NCI-H2081 (cell line): Measurements from ENCODE around the gene MRC2.

ENCODE experiments used
- DNase-seq, 2 experiments: peaks; one replicate each; lab custom pipeline; 2025; lab: John Stamatoyannopoulos, UW

The MRC2 gene

DNA sequence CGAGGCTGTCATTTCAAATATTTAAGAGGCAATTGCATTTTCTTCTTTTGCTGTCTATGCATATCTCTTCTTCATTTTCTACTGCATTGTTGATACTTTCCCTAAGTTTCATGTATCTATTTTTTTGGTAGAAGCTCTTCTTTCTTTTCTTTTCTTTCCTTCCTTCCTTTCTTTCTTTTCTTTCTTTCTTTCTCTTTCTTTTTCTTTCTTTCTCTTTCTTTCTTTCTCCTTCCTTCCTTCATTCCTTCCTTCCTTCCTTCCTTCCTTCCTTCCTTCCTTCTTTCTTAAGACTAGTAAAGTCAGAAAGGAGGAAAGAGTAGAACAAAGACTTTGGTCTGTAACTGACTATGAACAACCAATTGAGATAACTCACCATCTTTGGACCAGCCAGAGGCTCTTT lies 33.9 kb downstream of the MRC2 start:
- no peak for DNase-seq

DNA sequence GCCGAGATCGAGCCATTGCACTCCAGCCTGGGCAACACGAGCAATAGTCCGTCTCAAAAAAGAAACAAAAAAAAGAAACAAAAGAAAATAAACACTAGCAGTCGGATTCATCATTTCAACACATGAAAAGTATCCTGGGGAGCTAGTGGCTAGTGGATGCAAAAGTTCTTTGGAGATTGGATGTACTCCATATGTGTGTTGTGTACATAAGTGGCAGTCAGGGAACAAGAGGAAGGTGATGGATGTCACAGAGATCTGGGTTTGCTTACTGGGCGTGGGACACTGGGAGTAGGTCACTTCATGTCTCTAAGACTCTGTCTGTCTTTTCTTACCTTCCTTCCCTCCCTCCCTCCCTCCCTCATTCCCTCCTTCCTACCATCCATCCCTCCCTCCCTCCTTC lies 35.4 kb downstream of the MRC2 start:
- no peak for DNase-seq

GRCh38 chr17:62663304-62663703 lies 35.8 kb downstream of the MRC2 start:
- no peak for DNase-seq

DNA sequence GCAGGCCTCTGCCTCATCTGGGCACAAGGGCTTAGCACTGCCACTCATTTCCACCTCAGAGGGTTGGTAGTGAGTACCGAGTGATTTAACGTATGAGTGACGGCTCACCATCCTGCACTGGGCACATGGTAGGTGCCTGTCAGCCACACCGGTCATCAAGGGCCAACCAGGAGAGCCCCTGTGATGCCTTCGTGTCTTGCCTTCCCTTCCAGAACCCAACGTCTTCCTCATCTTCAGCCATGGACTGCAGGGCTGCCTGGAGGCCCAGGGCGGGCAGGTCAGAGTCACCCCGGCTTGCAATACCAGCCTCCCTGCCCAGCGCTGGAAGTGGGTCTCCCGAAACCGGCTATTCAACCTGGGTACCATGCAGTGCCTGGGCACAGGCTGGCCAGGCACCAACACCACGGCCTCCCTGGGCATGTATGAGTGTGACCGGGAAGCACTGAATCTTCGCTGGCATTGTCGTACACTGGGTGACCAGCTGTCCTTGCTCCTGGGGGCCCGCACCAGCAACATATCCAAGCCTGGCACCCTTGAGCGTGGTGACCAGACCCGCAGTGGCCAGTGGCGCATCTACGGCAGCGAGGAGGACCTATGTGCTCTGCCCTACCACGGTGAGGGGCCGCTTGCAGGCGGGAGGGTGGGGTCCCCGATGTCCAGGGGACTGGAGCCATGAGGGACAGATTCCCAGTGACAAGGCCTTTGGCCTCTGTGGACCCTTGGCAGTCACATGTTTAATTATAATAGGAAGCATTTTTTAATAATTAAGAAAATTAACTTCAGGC lies 37.1 kb downstream of the MRC2 start:
- no peak for DNase-seq

DNA sequence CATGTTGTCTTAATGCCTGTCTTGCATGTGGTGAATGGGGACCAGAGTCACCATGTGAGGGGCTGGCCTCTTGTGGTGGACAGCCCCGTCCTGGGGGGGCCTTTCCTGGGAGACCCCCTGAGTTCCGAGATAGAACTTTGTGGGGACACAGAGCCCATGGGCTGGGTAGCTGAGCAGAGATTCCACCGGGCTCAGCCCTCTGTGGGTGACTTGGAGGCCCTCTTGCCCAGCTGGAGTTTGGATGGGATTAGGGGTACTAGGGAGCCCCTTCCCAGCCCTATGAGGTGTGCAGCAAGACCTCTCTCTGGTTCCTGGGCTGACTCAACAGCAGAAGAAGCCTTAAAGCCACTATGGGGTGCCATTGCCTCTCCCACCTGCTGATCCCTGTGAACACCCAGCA lies 38.1 kb downstream of the MRC2 start:
- no peak for DNase-seq

GRCh38 chr17:62666061-62666800 lies 38.8 kb downstream of the MRC2 start:
- no peak for DNase-seq

- no peak for DNase-seq
Measured at GRCh38 chr17:62666801-62667591, 39.5 kb downstream of the MRC2 start.

DNA sequence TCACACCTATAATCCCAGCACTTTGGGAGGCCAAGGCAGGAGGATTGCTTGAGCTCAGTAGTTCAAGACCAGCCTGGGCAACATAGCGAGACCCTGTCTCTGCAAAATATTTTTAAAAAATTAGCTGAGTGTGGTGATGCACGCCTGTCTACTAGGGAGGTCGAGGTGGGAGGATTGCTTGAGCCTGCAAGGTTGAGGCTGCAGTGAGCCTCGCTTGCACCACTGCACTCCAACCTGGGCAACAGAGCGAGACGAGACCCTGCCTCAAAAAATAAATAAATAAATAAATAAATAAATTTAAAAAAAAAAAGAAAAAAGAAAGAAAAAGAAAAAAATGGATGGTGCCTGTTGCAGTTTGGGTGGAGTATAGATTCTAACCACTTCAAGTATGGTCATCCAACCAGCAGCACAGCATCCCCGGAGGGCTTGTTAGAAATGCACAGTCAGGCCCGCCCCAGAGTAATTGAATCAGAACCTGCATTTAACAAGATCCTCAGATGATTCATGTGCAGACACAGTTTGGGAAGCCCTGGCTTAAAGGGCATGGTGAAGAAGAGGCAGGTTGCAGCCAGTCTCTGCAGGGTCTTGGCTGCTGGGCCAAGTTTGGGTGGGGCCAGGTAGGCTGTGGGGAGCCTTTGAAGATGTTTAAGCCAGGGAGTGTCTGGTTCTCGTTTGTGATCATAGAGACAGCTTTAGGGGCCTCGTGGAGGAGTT lies 40.8 kb downstream of the MRC2 start:
- DNase-seq: no peak

DNA sequence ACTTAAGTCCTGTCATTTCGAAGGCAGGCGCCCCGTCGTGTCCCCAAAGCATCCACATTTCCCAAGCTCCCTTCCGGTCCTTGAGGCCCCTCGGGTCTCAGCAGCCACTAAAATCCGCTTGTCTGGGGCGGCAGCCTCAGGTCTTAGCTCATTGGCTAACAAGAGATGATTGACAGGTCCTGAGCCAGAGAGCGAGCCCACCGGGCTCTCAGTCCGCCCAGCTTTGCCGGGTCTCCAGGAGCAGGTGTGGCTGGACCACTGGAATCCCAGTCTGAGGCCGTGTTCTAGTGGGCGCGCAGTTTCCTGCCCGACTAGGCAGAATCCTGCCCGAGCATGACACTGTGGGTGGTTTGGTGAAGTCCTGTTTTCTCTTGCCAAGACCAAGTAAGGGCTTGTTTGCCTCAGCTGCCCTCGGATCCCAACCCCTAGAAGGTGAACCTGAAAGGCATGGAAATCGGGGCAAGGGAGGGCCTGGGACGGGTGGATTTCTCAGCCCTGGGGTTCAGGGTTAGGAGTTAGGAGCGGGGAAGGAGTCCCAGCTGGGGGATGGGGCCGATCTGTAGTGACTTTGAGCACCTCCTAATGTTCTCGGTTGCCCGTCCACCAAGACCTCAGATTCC lies 42.8 kb downstream of the MRC2 start:
- no peak for DNase-seq

DNA sequence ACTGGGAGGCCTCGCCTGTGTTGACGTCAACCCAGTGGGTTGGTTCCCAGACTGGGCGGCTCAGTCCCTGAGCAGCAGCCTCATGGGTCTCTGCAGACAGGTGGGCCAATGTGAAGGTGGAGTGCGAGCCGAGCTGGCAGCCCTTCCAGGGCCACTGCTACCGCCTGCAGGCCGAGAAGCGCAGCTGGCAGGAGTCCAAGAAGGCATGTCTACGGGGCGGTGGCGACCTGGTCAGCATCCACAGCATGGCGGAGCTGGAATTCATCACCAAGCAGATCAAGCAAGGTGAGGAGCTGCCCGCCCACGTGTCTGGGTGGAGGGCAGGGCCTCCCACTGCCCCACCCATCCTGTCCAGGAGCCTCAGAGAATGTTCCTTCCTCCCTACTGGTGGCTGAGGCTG lies 44.1 kb downstream of the MRC2 start:
- DNase-seq: no peak

DNA sequence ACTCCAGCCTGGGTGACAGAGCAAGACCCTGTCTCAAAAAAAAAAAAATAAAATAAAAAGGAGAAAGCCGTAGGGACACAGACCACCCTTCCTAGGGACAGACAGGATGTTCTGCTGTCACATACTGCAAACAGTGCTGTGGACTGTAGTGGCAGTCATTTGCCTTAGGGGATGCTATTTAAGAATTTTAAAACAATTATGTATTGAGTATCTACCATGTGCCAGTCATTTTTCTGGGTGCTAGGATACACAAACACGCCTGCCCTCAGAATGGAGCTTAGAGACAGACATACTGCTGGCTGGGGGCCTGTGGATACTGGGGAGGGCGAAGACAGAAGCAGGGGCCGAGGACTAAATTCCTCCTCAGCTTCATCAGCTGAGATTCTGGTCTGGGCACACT lies 45.5 kb downstream of the MRC2 start:
- no peak for DNase-seq

DNA sequence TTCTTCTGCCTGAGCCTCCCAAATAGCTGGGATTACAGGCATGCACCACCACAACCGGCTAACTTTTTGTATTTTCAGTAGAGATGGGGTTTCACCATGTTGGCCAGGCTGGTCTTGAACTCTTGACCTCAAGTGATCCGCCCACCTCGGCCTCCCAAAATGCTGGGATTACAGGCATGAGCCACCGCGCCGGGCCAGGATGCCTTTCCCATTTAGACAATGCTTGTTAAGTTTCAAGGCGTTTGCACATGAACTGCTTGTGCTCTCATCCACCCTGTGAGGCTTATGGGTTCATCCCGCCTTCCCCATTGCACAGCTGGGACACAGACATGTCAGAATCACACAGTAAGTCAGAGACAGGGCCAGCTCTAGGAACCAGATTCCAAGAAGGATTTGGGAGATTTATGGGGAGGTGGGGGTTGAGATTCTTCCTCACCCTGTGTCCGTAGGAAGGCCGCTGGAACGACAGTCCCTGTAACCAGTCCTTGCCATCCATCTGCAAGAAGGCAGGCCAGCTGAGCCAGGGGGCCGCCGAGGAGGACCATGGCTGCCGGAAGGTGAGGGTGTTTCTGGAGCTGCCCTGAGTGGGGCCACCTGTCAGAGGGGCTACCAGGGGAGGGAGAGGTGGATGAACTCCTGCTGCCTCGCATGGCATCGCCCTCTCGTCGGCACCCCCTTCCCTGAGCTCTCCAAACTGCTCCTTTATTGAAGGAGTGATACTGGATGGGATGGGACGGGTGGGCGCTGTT lies 46.3 kb downstream of the MRC2 start:
- DNase-seq: no peak

DNA sequence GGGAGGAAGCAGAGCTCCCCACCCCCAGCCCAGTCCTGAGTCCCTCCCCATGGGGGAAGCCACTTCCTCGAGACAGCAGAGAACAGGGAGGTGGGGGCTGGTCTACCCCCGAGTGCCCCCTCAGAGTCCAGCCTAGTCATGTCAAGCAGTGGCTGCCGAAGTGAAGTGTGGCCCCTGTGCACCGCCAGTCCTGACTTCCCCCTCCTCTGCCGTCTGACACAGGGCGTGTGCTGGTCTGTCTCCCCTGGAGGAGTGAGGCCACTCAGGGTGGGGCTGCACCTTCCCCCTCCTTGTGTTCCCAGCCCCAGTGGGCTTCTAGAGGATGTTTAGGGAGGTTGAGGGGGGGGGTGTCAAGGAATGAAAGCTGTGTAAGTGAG lies 46.9 kb downstream of the MRC2 start:
- DNase-seq: no peak

GRCh38 chr17:62674841-62675240 lies 47.4 kb downstream of the MRC2 start:
- no peak for DNase-seq

DNA sequence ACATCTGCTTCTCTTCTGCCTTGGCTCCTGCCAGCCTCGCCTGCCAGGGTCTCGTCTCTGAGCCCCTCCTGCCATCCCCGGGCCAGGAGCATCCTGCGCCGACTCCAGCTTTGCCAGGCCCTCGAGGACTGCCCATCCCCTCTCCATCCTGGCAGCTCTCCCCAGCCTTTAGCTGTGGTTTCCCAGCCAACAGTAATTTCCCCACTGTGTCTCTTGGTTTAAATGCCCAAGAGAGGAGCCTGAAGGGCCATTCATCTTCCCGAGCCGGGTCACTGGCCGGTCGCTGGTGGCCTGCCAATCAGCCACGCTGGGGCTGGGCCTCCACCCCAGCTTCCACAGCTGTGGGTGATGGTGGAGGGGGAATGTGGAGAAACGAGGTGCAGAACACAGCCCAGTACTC lies 47.8 kb downstream of the MRC2 start:
- DNase-seq: no peak

- no peak for DNase-seq
Measured at GRCh38 chr17:62675701-62676100, 48.2 kb downstream of the MRC2 start.

- no peak for DNase-seq
Measured at GRCh38 chr17:62676231-62676943, 48.9 kb downstream of the MRC2 start.

- no peak for DNase-seq
Measured at GRCh38 chr17:62676952-62677596, 49.6 kb downstream of the MRC2 start.

DNA sequence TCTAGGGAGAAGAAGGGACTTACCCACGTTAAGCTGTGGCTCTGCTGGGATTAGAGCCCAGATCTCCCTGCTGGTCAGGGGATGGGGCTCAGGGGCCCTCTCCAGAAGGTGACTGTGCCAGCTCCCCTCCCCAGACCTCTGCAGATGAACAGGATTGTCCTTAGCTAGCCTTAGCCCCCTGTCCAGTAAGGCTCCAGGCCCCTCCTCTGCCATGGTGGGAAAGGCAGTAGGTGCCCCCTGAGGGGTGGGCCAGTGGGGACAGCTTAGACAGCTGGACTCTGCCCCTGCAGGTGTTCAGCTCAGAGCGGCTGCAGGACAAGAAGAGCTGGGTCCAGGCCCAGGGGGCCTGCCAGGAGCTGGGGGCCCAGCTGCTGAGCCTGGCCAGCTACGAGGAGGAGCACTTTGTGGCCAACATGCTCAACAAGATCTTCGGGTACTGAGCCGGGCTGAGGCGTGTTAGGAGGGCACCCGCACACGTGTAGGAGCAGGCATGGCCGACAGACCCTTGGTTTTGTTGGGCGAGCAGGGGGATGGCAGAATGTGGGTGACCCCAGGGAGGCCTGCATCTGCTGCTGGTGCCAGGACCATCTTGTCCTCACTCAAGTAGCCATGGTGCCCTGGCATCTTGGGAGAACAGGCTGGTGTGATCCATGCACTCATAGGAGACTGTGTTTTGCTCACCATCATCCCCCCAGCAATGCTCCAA lies 50.9 kb downstream of the MRC2 start:
- DNase-seq: no peak
